A549 (cell line): ENCODE results near the gene EPS8L1. TPM values are rescaled to one million over a fixed set of nuclear protein-coding genes. Genes with fewer than 3 reads are reported as not detected.

Experiments used
- ATAC-seq, 2 experiments: fragments of 200-7000 bp in 1 of 2; fragments of >200 bp in 1 of 2; cut with Nextera tagmentation in 1 of 2; cut with Tn5 transposase in 1 of 2; 3 replicates each; pipeline versions ENCODE4 v1.8.0 to v1.9.1; 2018 to 2020; ENCODE audit warnings: mild to moderate bottlenecking in 1 of 2, moderate library complexity in 1 of 2
- CTCF ChIA-PET: fragments of 300-600 bp; sonication (Branson Sonifier 250); formaldehyde crosslinking; extraction: SDS; loops from one replicate; lab custom pipeline; 2021; ENCODE audit warnings: antibody characterized with exemption, inconsistent platforms; lab: Yijun Ruan, JAX
- POLR2A ChIA-PET: fragments of 350-600 bp; formaldehyde crosslinking; extraction: SDS; loops from one replicate; lab custom pipeline; 2021; ENCODE audit warnings: antibody characterized with exemption, inconsistent platforms; lab: Yijun Ruan, JAX
- DNase-seq, 2 experiments: peaks; one replicate each; pipeline versions ENCODE4 v3.0.0 to v3.0.0-alpha.2; 2011 to 2016; ENCODE audit warnings: low read depth in 1 of 2, low spot score in 1 of 2
- FAIRE-seq: peaks from 2 replicates; lab custom pipeline; 2011; peaks lifted over from hg19 to GRCh38; lab: Jason Lieb, UNC
- H3K27ac ChIP-seq, 2 experiments: fragments of >200 bp; sonication (Bioruptor Twin); formaldehyde crosslinking; 3 replicates each; pipeline ENCODE4 v1.5.1; 2016 to 2017
- H3K4me1 ChIP-seq: fragments of >200 bp; sonication (Bioruptor Twin); formaldehyde crosslinking; 3 replicates; pipeline ENCODE4 v1.6.1; 2016
- H3K4me2 ChIP-seq: fragments of >200 bp; sonication (Bioruptor Twin); formaldehyde crosslinking; 3 replicates; pipeline ENCODE4 v1.6.1; 2016
- H3K4me3 ChIP-seq: fragments of >200 bp; sonication (Bioruptor Twin); formaldehyde crosslinking; 3 replicates; pipeline ENCODE4 v1.5.1; 2016
- H3K9me3 ChIP-seq: fragments of >200 bp; sonication (Bioruptor Twin); formaldehyde crosslinking; 3 replicates; pipeline ENCODE4 v1.6.1; 2016
- BHLHE40 ChIP-seq: IDR thresholded peaks from 2 replicates; pipeline ENCODE4 v1.6.1; 2012; ENCODE audit warnings: low read depth, low read length, inconsistent platforms
- CBX2 ChIP-seq: fragments of 200-600 bp; sonication (generic); IDR thresholded peaks from 2 replicates; pipeline ENCODE4 v1.6.1; 2016; ENCODE audit warnings: low read depth, mild to moderate bottlenecking, borderline replicate concordance
- CHD2 ChIP-seq: fragments of 150-350 bp; IDR thresholded peaks from 2 replicates; pipeline ENCODE4 v1.6.1; 2014; ENCODE audit warnings: low read length; ENCODE audit not compliant: partially characterized antibody
- CTCF ChIP-seq: fragments of >200 bp; sonication (Bioruptor Twin); formaldehyde crosslinking; IDR thresholded peaks from 3 replicates; pipeline ENCODE4 v1.5.1; 2016
- EHMT2 ChIP-seq: fragments of 200-600 bp; sonication (generic); IDR thresholded peaks from 2 replicates; pipeline ENCODE4 v1.6.1; 2016; ENCODE audit warnings: antibody characterized with exemption, low read depth, mild to moderate bottlenecking, moderate library complexity
- ELK1 ChIP-seq: fragments of 150-350 bp; IDR thresholded peaks from 2 replicates; pipeline ENCODE4 v1.6.1; 2014; ENCODE audit warnings: low read depth, mild to moderate bottlenecking, low read length
- EP300 ChIP-seq, 2 experiments: fragments of >200 bp; sonication (Bioruptor Twin); formaldehyde crosslinking; IDR thresholded peaks; 2 replicates in 1 of 2; 3 replicates in 1 of 2; pipeline ENCODE4 v1.6.1; 2016 to 2017
- ESRRA ChIP-seq: fragments of 150-350 bp; IDR thresholded peaks from 2 replicates; pipeline ENCODE4 v1.6.1; 2014; ENCODE audit warnings: mild to moderate bottlenecking, low read length, borderline replicate concordance
- FOSB ChIP-seq: fragments of 250-450 bp; sonication (Bioruptor Pico); IDR thresholded peaks from 2 replicates; pipeline ENCODE4 v1.5.0; 2020; ENCODE audit warnings: mild to moderate bottlenecking, moderate library complexity
- HDAC2 ChIP-seq: fragments of 200-600 bp; sonication (generic); IDR thresholded peaks from 2 replicates; pipeline ENCODE4 v1.6.1; 2016
- HEYL ChIP-seq: fragments of 250-450 bp; sonication (Bioruptor Pico); IDR thresholded peaks from 2 replicates; pipeline ENCODE4 v1.8.0; 2021; ENCODE audit warnings: mild to moderate bottlenecking, moderate library complexity
- HOXA7 ChIP-seq: fragments of 250-450 bp; sonication (Bioruptor Pico); IDR thresholded peaks from 2 replicates; pipeline ENCODE4 v1.5.0; 2020; ENCODE audit warnings: mild to moderate bottlenecking, moderate library complexity
- HOXB13 ChIP-seq: fragments of 250-450 bp; sonication (Bioruptor Pico); IDR thresholded peaks from 2 replicates; pipeline ENCODE4 v1.5.0; 2020; ENCODE audit warnings: low read depth, mild to moderate bottlenecking, moderate library complexity
- JUN ChIP-seq, 2 experiments: fragments of >200 bp; sonication (Bioruptor Twin); formaldehyde crosslinking; IDR thresholded peaks; 2 replicates in 1 of 2; 3 replicates in 1 of 2; pipeline ENCODE4 v1.6.1; 2016 to 2017
- KDM5A ChIP-seq: fragments of 200-600 bp; sonication (generic); IDR thresholded peaks from 2 replicates; pipeline ENCODE4 v1.6.1; 2016; ENCODE audit warnings: antibody characterized with exemption, mild to moderate bottlenecking
- MAX ChIP-seq: IDR thresholded peaks from 2 replicates; pipeline ENCODE4 v1.6.1; 2012
- NFE2L2 ChIP-seq: fragments of 150-350 bp; conservative IDR thresholded peaks from 2 replicates; pipeline ENCODE4 v1.6.1; 2014; ENCODE audit warnings: low read length
- NPAS2 ChIP-seq: fragments of 250-450 bp; sonication (Bioruptor Pico); IDR thresholded peaks from 2 replicates; pipeline ENCODE4 v1.8.0; 2022; ENCODE audit warnings: mild to moderate bottlenecking, moderate library complexity, borderline replicate concordance
- NR3C1 ChIP-seq: fragments of >200 bp; sonication (Bioruptor Twin); formaldehyde crosslinking; IDR thresholded peaks from 3 replicates; pipeline ENCODE4 v1.6.1; 2017
- POLR2A ChIP-seq: IDR thresholded peaks from 2 replicates; pipeline ENCODE4 v1.6.1; 2012; ENCODE audit warnings: mild to moderate bottlenecking, low read length
- RAD21 ChIP-seq, 2 experiments: fragments of >200 bp in 1 of 2; sonication (Bioruptor Twin) in 1 of 2; formaldehyde crosslinking in 1 of 2; IDR thresholded peaks in 1 of 2; conservative IDR thresholded peaks in 1 of 2; 2 replicates in 1 of 2; 3 replicates in 1 of 2; pipeline ENCODE4 v1.6.1; 2012 to 2018; ENCODE audit warnings: inconsistent platforms in 1 of 2
- RARB ChIP-seq: fragments of 250-450 bp; sonication (Bioruptor Pico); IDR thresholded peaks from 2 replicates; pipeline ENCODE4 v1.8.0; 2021; ENCODE audit warnings: mild to moderate bottlenecking, moderate library complexity
- RFX5 ChIP-seq: fragments of 450-650 bp; IDR thresholded peaks from 2 replicates; pipeline ENCODE4 v1.7.1; 2014; ENCODE audit warnings: antibody characterized with exemption, mild to moderate bottlenecking, moderate library complexity
- SREBF2 ChIP-seq: fragments of 450-650 bp; IDR thresholded peaks from 2 replicates; pipeline ENCODE4 v1.6.1; 2014; ENCODE audit warnings: mild to moderate bottlenecking, moderate library complexity
- TFCP2L1 ChIP-seq: fragments of 250-450 bp; sonication (Bioruptor Pico); IDR thresholded peaks from 2 replicates; pipeline ENCODE4 v1.5.0; 2021; ENCODE audit warnings: mild to moderate bottlenecking
- TP53 ChIP-seq: fragments of 250-450 bp; sonication (Bioruptor Pico); IDR thresholded peaks from 2 replicates; pipeline ENCODE4 v1.5.0; 2021; ENCODE audit warnings: mild to moderate bottlenecking, moderate library complexity
- ZC3H11A ChIP-seq: fragments of 450-650 bp; IDR thresholded peaks from 2 replicates; pipeline ENCODE4 v1.6.1; 2014; ENCODE audit warnings: antibody characterized with exemption, mild to moderate bottlenecking
- ZNF302 ChIP-seq: fragments of 250-450 bp; sonication (Bioruptor Pico); IDR thresholded peaks from 2 replicates; pipeline ENCODE4 v1.9.0; 2021; ENCODE audit warnings: inconsistent platforms, mild to moderate bottlenecking, moderate library complexity
- ZSCAN20 ChIP-seq: fragments of 250-450 bp; sonication (Bioruptor Pico); IDR thresholded peaks from 2 replicates; pipeline ENCODE4 v1.8.0; 2022; ENCODE audit warnings: mild to moderate bottlenecking, moderate library complexity
- WGBS: methylation state at CpG from one replicate; pipeline ENCODE4 v1.1.6; 2017; ENCODE audit errors: missing lambda C conversion rate; 5-methylcytosine and 5-hydroxymethylcytosine counted together
- polyA plus RNA-seq, 4 experiments: library from polyadenylated mRNA; depleted of rRNA in 3 of 4; stranded (reverse); fragments of >200 nt; fragmentation: RNase III in 1 of 4; extraction: RNeasy Plus Mini Kit Qiagen cat#74134 plus additional on column Dnase treatment in 1 of 4; gene quantifications; 2 replicates in 3 of 4; 3 replicates in 1 of 4; pipeline ENCODE4 v1.2.3, GENCODE V29; 2011 to 2017

EPS8L1 gene
- polyA plus RNA-seq, 2 of the 4 experiments (the other 2 are of a cell fraction): 3.7 to 3.8 TPM

- CTCF ChIA-PET: interaction anchor here (1.4 kb wide), 1 partner anchor 18 kb away, joined by 3 read pairs; no protein-coding TSS in a partner anchor
- WGBS: 84% methylated on average over 17 of the region's 17 CpGs
- TF ChIP-seq SREBF2 (no peak), JUN (IDR thresholded peaks at IDR 0.05) (no peak), HOXB13 (CRISPR knock-in tag) (no peak), ZSCAN20 (CRISPR knock-in tag) (no peak), ELK1 (no peak), HDAC2 (no peak), MAX (no peak), FOSB (CRISPR knock-in tag) (no peak), CTCF (no peak), RARB (CRISPR knock-in tag) (no peak), POLR2A (no peak), RAD21 (conservative IDR thresholded peaks at IDR 0.05 in 1 of 2, IDR thresholded peaks at IDR 0.05 in 1 of 2) (no peak), RFX5 (no peak), CBX2 (no peak), TP53 (CRISPR knock-in tag) (no peak), HOXA7 (no peak), EHMT2 (no peak)
- Histone ChIP-seq H3K4me3 (no peak overlapping the region), H3K4me1 (no peaks in the 10 kb centered on the region), H3K4me2 (no peak overlapping the region), H3K9me3 (no peaks in the 10 kb centered on the region), H3K27ac (no peak overlapping the region)
- ATAC-seq: no peak
- FAIRE-seq: no peak
- POLR2A ChIA-PET: no interaction called here
- DNase-seq: no peak
Measured at GRCh38 chr19:55046975-55047622, 28.6 kb upstream of the EPS8L1 start.

- no peak overlapping the region for H3K27ac ChIP-seq
- ChIA-PET POLR2A (no interaction called here), CTCF (interaction anchor here (0.6 kb wide), 1 partner anchor 32 kb away, joined by 3 read pairs; no protein-coding TSS in a partner anchor)
- no peak overlapping the region for H3K4me3 ChIP-seq
- no peaks in the 10 kb centered on the region for H3K9me3 ChIP-seq
- no peak for DNase-seq
- FAIRE-seq: no peak
- 95% methylated on average over 12 of the region's 12 CpGs for WGBS
- H3K4me1 ChIP-seq: no peaks in the 10 kb centered on the region
- H3K4me2 ChIP-seq: no peak overlapping the region
- ATAC-seq: no peak; a peak in 1 of 6 replicates
- TF ChIP-seq ZNF302 (CRISPR knock-in tag) (no peak), TFCP2L1 (CRISPR knock-in tag) (no peak)
Measured at GRCh38 chr19:55047951-55048350, 27.7 kb upstream of the EPS8L1 start.

GRCh38 chr19:55048446-55048845 is 27.2 kb upstream of the EPS8L1 start:
- no peaks in the 10 kb centered on the region for H3K4me1 ChIP-seq
- ATAC-seq: no peak
- no peak for TF ChIP-seq RFX5
- no peak for TF ChIP-seq EHMT2
- no peak for TF ChIP-seq NPAS2 (CRISPR knock-in tag)
- TF ChIP-seq ZC3H11A: no peak
- no peak for TF ChIP-seq CBX2
- TF ChIP-seq CHD2: no peak
- TF ChIP-seq NFE2L2: no peak
- no peak for TF ChIP-seq BHLHE40
- TF ChIP-seq EP300 (IDR thresholded peaks at IDR 0.05): no peak
- TF ChIP-seq RARB (CRISPR knock-in tag): no peak
- no peak for TF ChIP-seq TP53 (CRISPR knock-in tag)
- no peak for TF ChIP-seq KDM5A
- no peak for TF ChIP-seq ESRRA
- no peak for TF ChIP-seq SREBF2
- no peak for TF ChIP-seq NR3C1
- TF ChIP-seq FOSB (CRISPR knock-in tag): no peak
- TF ChIP-seq POLR2A: no peak
- TF ChIP-seq HEYL: no peak
- TF ChIP-seq, all 56 proteins: peak for 0
- 91% methylated on average over 15 of the region's 15 CpGs for WGBS
- Histone ChIP-seq H3K4me3 (no peak overlapping the region), H3K27ac (no peak overlapping the region), H3K4me2 (no peak overlapping the region), H3K9me3 (no peaks in the 10 kb centered on the region)
- ChIA-PET CTCF (interaction anchor here (0.6 kb wide), 1 partner anchor 32 kb away, joined by 3 read pairs; no protein-coding TSS in a partner anchor), POLR2A (no interaction called here)
- no peak for DNase-seq
- FAIRE-seq: no peak
